HG02840 (cell line): Measurements from ENCODE around the gene RBMS3.
"Not testable (repeated sequence)": the region's sequence is repeated elsewhere in the genome, so short reads cannot be mapped to it uniquely, and the experiment has no call there.

Experiments used
- ATAC-seq: cut with Tn5 transposase; IDR thresholded peaks from one replicate; pipeline ENCODE4 v1.9.1; 2021; ENCODE audit warnings: mild to moderate bottlenecking, moderate library complexity, moderate number of reproducible peaks; ENCODE audit not compliant: unreplicated experiment, low FRiP score

Gene RBMS3

GRCh38 chr3:29280404-29281093, at the start of gene RBMS3:
RBMS3 (plus strand) TSS chr3:29281071.
- ATAC-seq = no peak

GRCh38 chr3:29233126-29233525, 47.7 kb upstream of the RBMS3 start:
- not testable (repeated sequence) for ATAC-seq

DNA sequence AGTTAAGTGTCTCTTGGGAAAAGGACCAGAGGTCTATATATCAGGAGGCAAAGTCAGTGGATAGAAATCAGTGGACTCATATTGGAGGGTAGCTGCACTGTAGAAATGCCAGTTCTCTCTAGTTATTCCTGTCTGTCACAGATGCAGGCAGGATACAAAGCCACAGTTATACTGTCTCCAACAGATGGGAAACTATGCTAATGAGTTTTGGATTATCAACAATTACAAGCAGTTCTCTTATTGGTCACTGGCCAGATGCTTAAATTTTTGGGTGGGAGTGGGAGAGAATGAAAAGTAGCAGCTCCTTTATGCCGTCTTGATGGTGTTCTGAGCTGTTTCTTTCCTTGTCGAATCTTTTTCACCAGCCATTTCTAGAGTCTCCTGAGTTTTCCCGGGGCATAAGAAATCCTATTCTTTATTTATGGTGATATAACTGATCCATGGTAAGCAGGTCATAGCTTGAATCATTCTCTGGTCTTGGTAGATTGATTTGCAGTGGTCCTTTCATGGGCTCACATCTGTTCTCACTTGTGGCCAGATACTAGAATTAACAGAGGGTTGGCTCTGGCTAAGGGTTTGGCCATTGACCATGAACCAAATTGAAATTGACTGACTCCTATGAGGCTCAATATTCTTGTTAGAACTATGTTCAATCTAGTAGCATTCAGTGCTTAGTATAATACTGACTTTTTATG, 44.6 kb upstream of the RBMS3 start:
- no peak for ATAC-seq

DNA sequence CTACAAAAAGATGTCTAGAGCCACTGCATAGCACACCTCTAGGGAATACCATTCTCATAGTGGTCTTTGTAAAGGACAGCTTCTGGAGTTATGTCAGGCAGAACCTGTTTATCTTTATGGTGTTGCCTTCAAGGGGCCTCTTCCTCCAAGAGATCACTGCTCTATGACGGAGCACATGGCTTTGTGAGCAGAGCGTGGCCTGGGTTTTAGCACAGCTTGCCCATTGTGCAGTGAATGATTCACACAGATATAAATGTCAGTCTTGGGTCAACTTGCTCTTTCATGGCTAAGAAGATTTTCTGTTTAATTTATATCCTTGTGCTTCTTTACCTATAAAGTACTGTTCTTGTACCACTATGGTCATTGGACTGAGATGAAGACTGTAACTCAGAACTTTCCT, 41.5 kb upstream of the RBMS3 start:
- ATAC-seq = no peak

DNA sequence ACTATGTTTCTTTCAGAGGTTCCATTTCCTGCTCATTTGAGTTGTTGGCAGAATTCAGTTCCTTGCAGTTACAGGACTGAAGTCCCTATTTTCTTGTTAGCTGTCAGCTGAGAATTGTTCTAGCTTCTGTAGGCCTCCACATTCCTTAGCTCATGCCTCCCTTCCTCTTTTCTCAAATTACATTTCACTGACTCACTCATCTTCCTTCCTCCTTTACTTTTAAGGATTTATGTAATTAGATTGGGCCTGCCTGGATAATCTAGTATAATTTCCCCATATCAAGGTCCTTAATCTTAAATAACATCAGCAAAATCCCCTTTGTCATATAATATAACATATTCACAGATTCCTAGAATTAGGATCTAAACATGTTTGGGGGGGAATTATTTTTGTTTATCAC, 40.6 kb upstream of the RBMS3 start:
- no peak for ATAC-seq

- no peak for ATAC-seq
These were observed 40.0 kb upstream of the RBMS3 start for GRCh38 chr3:29240887-29241286.

- ATAC-seq = no peak
These were observed 39.0 kb upstream of the RBMS3 start for GRCh38 chr3:29241855-29242254.

GRCh38 chr3:29242296-29242695, 38.6 kb upstream of the RBMS3 start:
- ATAC-seq = no peak

DNA sequence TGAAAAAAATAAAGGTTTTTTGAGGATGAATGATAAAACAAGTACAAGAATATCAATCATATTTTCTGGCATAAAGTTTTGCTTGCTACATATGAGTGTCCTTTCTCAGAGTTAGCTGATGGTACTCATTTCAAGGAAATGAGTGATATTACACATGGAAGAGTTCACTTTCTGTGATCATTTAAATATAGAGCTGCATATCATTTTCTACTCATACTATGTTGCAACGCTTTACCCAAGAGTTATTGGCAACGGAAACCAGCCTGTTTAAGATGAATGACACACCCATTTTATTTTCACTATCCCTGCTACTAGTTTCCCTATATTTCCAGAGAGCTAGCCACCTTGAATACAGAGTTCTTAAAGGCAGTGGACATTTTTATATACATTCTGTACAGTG, 35.4 kb upstream of the RBMS3 start:
- ATAC-seq = no peak

DNA sequence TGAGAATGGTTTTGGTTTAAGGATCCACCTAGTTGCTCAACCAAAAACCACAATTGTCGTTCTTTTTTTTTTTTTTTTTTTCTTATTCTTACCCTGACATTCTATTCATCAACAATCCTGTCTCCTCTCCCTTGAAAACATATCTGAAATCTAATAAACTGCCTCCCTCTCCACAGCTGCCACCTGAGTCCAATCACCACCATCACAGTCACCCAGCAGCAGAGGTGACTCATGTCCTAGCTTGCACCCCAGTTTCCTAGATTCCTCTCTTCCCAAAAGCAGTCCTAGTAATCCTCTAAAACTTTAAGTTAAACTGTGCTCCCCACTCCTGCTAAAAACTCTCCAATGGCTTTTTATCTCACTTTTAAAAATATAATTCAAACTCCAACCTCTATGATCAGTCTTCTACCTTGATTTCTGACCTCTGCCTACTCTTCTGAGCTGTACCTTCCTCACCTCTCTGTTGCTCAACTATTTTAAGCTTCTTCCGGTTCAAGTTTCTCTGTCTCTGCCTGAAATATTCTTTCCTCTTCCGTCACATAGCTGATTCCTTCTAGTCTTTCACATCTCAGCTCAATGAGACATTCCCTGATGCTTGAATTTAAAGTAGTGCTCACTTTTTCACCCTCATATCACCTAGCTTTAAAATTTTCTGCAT, 33.7 kb upstream of the RBMS3 start:
- no peak for ATAC-seq

GRCh38 chr3:29249829-29250345, 31.0 kb upstream of the RBMS3 start:
- no peak for ATAC-seq

DNA sequence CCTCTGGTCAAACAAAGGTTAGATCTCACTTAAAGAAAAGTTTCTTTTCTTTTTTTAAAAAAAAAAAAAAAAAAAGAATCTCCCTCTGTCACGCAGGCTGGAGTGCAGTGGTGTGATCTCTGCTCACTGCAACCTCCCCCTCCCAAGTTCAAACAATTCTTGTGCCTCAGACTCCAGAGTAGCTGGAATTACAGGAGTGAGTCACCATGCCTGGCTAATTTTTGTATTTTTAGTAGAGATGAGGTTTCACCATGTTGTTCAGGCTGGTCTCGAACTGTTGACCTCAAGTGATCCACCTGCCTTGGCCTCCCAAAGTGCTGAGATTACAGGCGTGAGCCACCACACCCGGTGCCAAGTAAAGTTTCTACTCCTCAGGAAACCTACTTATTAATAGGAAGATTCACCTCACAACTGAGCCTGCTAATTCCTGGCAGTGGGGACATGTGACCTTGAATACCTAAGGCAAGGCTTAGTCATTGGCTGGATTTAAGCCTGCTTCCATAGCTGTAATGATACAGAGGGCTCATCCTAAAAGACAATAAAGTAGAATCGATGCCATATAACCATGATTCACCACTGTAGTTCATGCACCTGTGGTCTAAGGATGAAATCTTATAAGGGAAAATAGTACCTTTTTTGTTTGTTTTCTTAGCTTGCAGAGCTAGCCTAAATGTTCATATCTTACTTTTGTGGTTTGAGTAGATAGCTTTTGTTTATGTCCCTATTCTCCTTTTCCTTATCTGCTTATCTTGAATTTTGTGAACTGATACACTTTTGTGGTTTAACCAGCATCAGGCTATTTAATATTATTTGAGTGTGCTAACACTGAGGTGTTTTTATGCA, 24.8 kb upstream of the RBMS3 start:
- ATAC-seq = no peak

DNA sequence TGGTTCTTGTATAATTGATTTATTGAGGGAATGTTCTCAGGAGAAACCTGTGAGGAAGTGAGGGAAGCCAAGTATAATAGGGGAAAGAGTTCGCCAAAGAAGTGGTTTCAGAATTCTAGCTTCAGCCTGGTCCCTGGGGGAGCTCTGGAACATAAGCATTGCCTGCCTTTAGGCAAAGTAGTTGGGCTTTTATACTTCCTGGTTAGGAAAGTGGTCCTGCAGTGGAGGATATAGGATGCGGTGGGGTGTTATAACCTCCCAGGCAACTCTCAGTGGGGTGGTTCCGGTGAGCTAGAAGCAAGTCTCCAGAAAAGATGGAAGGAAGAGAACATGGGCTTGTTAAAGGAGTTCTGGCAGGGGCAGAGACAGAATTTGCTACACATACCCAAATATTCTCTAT, 22.7 kb upstream of the RBMS3 start:
- ATAC-seq = no peak

DNA sequence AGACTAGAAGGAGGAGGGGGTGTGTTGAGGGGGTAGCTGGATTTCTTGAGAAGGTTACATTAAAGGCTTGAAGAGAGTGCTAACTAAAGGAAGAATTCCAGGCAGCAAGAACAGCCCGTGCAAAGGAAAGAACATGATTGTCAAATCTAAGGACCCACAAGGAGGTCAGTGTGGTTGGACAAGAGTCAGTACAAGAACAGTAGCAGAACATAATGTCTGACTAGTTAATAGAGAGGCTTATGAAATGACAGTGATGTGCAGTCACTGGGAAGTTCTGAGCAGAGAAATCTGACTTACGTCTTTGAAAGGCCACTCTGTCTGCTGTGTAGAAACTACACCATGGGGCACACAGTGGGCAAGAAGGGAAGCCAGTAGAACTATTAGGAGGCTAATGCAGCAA, 19.8 kb upstream of the RBMS3 start:
- no peak for ATAC-seq

DNA sequence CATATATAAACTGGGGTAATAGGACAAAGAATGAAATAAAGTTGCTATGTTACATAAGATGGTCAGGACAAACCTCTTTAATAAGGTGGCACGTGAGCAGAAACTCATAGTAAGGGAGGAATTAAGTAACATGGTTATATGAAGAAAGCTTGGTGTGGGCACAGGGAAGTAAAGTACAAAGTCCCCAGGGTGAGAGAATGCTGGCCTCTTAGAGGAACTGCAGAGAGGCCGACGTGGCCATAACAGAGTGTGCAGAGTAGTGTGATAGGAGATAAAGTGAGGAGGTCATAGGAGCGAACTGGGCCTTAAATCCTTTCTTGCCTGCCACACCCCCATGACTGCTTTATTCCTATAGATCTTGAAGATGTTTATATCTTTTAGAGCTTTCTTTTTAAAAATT, 17.4 kb upstream of the RBMS3 start:
- ATAC-seq = no peak

DNA sequence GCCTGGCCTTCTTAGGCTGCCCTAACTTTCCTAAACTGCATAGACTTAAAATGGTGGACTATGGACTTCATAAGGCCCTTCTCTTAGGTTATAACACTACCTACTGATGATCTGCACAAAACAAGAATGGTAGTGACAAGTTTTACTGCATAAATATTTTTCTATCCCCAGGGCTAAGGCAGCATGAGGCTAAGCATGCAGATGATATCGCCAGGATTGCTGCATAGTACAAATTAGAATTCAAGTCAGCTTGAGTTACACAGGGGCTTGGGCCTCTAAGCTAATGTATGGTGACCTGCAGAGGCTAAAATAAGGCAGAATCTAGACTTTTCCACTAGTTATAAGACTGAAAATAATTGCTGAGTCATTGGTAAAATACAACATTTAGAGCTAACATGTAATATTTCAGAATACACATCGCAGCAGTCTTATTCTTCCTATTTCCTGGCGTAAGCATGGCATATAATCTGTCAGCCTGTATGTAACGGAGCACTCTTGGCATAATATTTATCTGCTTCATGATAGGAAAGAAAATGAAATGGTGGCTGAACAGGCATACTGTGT, 15.3 kb upstream of the RBMS3 start:
- ATAC-seq = no peak

DNA sequence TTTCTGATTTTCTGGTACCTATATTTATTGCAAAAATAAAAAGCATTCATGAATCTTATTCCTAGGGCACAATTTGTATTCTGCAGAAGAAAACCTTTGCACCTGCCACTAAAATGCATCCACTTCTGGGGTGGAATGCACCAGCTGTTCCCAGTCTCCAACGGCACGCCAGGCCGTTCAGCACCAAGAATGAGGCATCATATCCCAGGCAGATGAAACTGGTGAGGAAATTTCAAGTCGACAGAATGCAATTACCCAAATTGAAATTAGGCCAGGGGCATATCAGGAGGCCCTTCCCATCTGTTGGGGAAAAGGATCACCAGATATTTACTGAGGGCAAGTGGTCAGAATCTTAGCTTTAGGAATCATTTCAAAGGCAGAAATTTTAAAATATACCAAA, 13.6 kb upstream of the RBMS3 start:
- ATAC-seq = no peak

DNA sequence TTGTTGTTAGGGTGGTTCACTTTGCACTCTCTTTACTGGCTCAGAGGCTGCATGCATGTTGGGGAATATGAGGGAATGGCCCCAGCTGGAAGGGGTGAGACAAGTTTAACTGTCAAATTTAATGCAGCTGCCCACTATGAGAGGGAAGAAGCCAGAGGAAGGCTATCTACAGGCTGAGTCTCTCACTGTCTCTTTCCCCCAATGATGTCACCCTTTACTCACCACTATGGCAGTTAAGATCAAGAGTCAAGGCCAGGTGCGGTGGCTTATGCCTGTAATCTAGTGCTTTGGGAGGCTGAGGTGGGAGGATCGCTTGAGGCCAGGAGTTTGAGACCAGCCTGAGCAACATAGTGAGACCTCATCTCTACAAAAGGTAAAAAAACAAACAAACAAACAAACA, 12.2 kb upstream of the RBMS3 start:
- ATAC-seq = no peak

DNA sequence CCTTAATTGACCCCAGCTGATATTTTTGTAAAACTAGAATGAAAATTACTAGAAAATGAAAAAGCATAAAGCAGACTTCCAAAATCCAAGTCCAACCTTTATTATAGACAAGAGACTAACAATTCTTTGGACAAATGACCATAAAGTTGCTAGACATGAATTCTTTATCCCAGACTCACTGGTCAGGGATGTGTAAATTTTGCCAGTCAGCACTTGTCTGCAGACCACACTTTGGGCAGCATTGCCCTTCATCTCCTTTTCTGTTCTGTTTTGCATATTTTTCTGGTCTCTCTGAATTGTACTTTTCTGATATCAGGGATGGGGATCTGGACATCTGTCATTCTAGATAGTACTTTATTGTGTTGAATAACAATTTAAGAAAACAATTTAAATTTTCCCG, 10.1 kb upstream of the RBMS3 start:
- ATAC-seq = no peak

DNA sequence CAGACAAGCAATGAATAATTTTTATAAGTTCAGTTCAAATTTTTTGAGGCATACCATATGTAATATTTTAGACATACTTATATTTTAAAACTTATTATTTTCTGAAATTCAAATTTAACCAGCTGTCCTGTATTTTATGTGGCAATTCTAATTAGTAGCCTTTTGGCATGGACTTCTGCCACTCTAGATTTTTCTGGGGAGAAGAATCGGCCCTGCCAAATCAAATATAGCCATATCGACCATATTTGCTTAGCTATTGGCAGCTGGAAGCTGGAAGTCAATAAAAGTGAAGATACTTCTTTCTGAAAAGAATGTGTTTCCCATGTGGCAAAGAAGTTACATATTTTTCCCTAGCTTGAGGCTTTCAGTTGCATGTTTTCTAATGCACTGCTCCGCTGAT, 9.4 kb upstream of the RBMS3 start:
- no peak for ATAC-seq
